Measurements from ENCODE around the gene HBEGF. TPM values are rescaled to one million over a fixed set of nuclear protein-coding genes. Genes with fewer than 3 reads are reported as not detected.

Gene HBEGF
- total RNA-seq, 1 donor from 2014 or later: 25.0 TPM

DNA sequence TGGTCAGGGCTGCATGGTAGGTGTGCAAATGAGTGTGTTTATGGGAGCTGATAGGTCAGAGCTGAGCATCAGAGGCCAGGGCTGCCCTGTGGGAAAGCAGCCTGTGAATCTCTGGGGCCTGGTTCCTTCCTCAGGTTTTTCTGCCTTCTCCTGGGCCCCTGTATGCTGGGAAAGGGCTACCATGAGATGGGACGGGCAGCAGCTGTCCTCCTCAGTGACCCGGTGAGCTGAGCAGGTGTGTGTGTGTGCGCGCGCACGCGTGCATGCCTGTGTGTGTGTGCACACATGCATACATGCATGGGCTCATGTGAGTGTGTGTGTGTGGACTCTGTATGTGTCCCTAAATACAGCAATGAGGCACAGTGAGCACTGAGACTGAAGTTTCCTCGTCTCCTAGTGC lies 15.9 kb upstream of the HBEGF start:
- DNase-seq (ENCODE audit: low read depth): no peak
- no peak overlapping the region for H3K4me3 ChIP-seq (ENCODE audit: low read depth, low read length)
- TF ChIP-seq CTCF (conservative IDR thresholded peaks at IDR 0.05; ENCODE audit: low read depth, low read length): no peak

GRCh38 chr5:140361901-140362300 lies 15.5 kb upstream of the HBEGF start:
- no peak overlapping the region for H3K4me3 ChIP-seq (ENCODE audit: low read depth, low read length)
- DNase-seq (ENCODE audit: low read depth): no peak
- no peak for TF ChIP-seq CTCF (conservative IDR thresholded peaks at IDR 0.05; ENCODE audit: low read depth, low read length)

DNA sequence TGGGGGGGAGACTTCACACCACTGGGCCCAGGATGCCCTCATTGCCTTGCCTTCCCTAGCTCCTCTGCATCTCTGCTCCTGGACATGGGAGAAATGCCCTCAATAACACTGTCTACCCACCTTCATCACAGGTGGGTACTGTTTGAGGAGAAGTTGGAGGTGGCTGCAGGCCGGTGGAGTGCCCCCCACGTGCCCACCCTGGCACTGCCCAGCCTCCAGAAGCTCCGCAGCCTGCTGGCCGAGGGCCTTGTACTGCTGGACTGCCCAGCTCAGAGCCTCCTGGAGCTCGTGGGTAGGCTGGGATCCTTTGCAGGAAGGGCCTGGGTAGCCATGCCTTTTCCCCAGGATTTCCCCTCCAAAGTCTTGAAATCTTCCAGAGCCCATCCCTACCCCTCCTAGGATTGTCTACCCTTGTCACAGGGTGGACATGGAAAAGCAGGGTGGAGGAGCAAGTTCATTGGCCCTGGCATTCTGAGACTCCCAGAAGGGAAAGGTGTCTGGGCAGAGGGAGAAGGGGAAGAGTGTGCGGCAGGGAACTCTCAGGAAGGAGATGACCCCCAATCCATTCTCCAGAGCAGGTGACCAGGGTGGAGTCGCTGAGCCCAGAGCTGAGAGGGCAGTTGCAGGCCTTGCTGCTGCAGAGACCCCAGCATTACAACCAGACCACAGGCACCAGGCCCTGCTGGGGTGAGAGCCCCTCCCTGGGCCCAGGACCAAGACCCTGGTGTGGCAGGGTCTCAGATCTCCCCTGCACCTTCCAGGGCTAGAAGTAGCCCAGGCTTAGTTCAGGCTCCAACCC lies 14.5 kb upstream of the HBEGF start:
- no peak overlapping the region for H3K4me3 ChIP-seq (ENCODE audit: low read depth, low read length)
- DNase-seq (ENCODE audit: low read depth): no peak
- no peak for TF ChIP-seq CTCF (conservative IDR thresholded peaks at IDR 0.05; ENCODE audit: low read depth, low read length)

DNA sequence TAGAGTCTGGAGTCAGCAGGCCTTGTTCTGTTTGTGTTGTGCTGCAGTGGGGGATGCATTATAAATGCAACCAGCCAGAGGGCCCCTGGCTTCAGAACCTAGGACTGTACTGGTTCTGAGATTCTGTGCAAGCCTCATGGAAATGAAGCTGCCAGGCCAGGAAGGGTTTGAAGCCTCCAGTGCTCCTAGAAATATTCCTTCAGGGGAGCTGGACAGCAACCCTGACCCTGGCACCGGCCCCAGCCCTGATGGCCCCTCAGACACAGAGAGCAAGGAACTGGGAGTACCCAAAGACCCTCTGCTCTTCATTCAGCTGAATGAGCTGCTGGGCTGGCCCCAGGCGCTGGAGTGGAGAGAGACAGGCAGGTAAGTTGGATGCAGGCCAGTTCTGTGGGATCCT lies 13.7 kb upstream of the HBEGF start, which contains the start of gene SLC4A9:
Gene SLC4A9 (plus strand): TSS at position 94 of the 400 bp plus-strand sequence. CDS start 43 bp downstream, at position 137.
- TF ChIP-seq CTCF (conservative IDR thresholded peaks at IDR 0.05; ENCODE audit: low read depth, low read length): no peak
- no peak within 1 kb of the TSS for H3K4me3 ChIP-seq (ENCODE audit: low read depth, low read length)
- no peak for DNase-seq (ENCODE audit: low read depth)

GRCh38 chr5:140358738-140359310 lies 12.4 kb upstream of the HBEGF start:
- TF ChIP-seq CTCF (conservative IDR thresholded peaks at IDR 0.05; ENCODE audit: low read depth, low read length): peak; percentile 64
- no peak overlapping the region for H3K4me3 ChIP-seq (ENCODE audit: low read depth, low read length)
- DNase-seq (ENCODE audit: low read depth): no peak

- peak overlapping the region; percentile 35 for H3K4me3 ChIP-seq (ENCODE audit: low read depth, low read length)
- peak; percentile 94 for TF ChIP-seq CTCF (conservative IDR thresholded peaks at IDR 0.05; ENCODE audit: low read depth, low read length)
- no peak for DNase-seq (ENCODE audit: low read depth)
Observed at GRCh38 chr5:140357726-140358093, 11.3 kb upstream of the HBEGF start.
